Measurements from ENCODE around the gene UNKL.

- TF ChIP-seq EZH2phosphoT487 (IDR thresholded peaks at IDR 0.05; ENCODE audit: insufficient read depth, low read depth) (no peak), EZH2 (IDR thresholded peaks at IDR 0.05; ENCODE audit: insufficient read depth, poor library complexity, severe bottlenecking) (no peak)
Measured at GRCh38 chr16:1381612-1382406, 32.7 kb downstream of the UNKL start.

Data from GM23248 (cell line).